ENCODE results near the gene TADA3.

DNA sequence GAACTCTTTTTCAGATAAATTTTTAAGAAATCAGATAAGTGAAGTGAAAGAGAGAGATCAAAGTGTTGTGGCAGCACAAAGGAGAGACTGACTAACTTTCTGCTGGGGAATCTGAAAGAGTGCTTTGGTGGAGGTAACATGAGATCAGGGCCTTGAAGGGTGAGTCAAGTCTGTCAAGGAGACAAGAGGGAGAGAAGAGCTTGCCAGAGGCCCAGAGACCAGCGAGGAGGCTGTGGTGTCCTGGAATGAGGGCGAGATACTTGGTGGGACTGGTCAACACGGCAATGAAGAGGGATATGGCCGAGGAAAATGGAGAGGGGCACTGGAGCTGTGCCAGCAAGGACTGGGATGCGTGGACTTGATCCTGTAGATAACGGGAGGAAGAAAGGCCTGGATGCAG lies 4.6 kb downstream of the TADA3 start:
- TF ChIP-seq, protein P1, sequence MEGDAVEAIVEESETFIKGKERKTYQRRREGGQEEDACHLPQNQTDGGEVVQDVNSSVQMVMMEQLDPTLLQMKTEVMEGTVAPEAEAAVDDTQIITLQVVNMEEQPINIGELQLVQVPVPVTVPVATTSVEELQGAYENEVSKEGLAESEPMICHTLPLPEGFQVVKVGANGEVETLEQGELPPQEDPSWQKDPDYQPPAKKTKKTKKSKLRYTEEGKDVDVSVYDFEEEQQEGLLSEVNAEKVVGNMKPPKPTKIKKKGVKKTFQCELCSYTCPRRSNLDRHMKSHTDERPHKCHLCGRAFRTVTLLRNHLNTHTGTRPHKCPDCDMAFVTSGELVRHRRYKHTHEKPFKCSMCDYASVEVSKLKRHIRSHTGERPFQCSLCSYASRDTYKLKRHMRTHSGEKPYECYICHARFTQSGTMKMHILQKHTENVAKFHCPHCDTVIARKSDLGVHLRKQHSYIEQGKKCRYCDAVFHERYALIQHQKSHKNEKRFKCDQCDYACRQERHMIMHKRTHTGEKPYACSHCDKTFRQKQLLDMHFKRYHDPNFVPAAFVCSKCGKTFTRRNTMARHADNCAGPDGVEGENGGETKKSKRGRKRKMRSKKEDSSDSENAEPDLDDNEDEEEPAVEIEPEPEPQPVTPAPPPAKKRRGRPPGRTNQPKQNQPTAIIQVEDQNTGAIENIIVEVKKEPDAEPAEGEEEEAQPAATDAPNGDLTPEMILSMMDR (conservative IDR thresholded peaks at IDR 0.05 in 1 of 2, IDR thresholded peaks at IDR 0.05 in 1 of 2; ENCODE audit: extremely low read depth in 1 of 2, insufficient read depth in 1 of 2, low read depth in 1 of 2, low read length in 2 of 2), result no peak
- TF ChIP-seq EZH2 (IDR thresholded peaks at IDR 0.05; ENCODE audit: borderline replicate concordance, low read length), result no peak
